Activated CD8-positive, alpha-beta T cell treated with anti-CD3 and anti-CD28 coated beads for 36 hours (primary cell): ENCODE data around the gene TM2D1. TPM values are rescaled to one million over a fixed set of nuclear protein-coding genes. Genes with fewer than 3 reads are reported as not detected.
"Not testable (repeated sequence)": the region's sequence is repeated elsewhere in the genome, so short reads cannot be mapped to it uniquely, and the experiment has no call there.

Experiments
- ATAC-seq: fragments of 200-7000 bp; cut with Tn5 transposase; one replicate; pipeline ENCODE4 v1.10.0; 2021; ENCODE audit warnings: mild to moderate bottlenecking, moderate library complexity
- CTCF ChIA-PET: fragments of 350-600 bp; sonication (Branson Sonifier 250); formaldehyde crosslinking; loops from one replicate; lab custom pipeline; 2021; ENCODE audit warnings: antibody characterized with exemption; lab: Charles Lee
- POLR2A ChIA-PET: fragments of 350-600 bp; sonication (Branson Sonifier 250); formaldehyde crosslinking; loops from one replicate; lab custom pipeline; 2021; ENCODE audit warnings: antibody characterized with exemption; lab: Charles Lee
- DNase-seq: peaks from one replicate; pipeline ENCODE4 v3.0.0-alpha.2; 2020
- H3K27ac Mint-ChIP-seq: one replicate; pipeline ENCODE4 v1.8.0; 2021; ENCODE audit warnings: mild to moderate bottlenecking, mixed read lengths
- H3K27me3 Mint-ChIP-seq: one replicate; pipeline ENCODE4 v1.8.0; 2021; ENCODE audit warnings: mixed read lengths
- H3K36me3 Mint-ChIP-seq: one replicate; pipeline ENCODE4 v1.8.0; 2021; ENCODE audit warnings: low read depth, mixed read lengths
- H3K4me1 Mint-ChIP-seq: one replicate; pipeline ENCODE4 v1.8.0; 2021; ENCODE audit warnings: low read depth, mixed read lengths
- H3K4me3 Mint-ChIP-seq: one replicate; pipeline ENCODE4 v1.8.0; 2021; ENCODE audit warnings: mild to moderate bottlenecking, moderate library complexity, mixed read lengths
- H3K9me3 Mint-ChIP-seq: one replicate; pipeline ENCODE4 v1.8.0; 2021; ENCODE audit warnings: mixed read lengths
- intact Hi-C: fragments of 100-400 bp; cut with micrococcal nuclease; formaldehyde crosslinking; loops from one replicate; pipeline ENCODE4 v1.10.0; 2022
- total RNA-seq, 2 experiments: library from RNA; stranded (reverse); gene quantifications; one replicate each; pipeline ENCODE4 v1.2.3, GENCODE V29; 2021
- TF ChIP-seq, protein P1 (sequence below): fragments of 200-600 bp; IDR thresholded peaks from one replicate; pipeline ENCODE4 v1.8.0; 2022; ENCODE audit warnings: antibody characterized with exemption, mild to moderate bottlenecking

The TM2D1 gene
- total RNA-seq, 2 experiments from 2014 or later: 22.6 to 25.2 TPM

DNA sequence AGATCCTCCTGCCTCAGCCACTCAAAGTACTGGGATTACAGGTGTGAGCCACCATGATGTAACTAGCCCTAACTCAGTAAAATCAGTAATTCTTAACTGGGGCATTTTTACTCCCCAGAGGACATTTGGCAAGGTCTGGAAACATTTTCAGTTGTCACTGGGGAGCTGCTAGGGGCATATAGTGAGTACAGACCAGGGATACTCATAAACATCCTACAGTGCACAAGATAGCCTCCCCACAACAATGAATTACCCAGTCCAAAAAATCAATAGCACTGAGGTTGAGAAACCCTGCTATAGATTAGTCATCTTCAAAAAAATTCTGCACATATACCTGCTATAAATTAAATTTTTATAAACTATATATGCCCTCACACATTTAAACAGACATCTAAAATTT lies 13.0 kb downstream of the TM2D1 start:
- Mint-ChIP-seq H3K4me3 (no peak overlapping the region), H3K27ac (no peak overlapping the region), H3K4me1 (peaks cover 2% of the 10 kb centered on the region), H3K9me3 (no peaks in the 10 kb centered on the region), H3K27me3 (no peaks in the 10 kb centered on the region), H3K36me3 (peaks cover 16% of the 10 kb centered on the region)
- ChIA-PET POLR2A (no interaction called here), CTCF (no interaction called here)
- DNase-seq: no peak
- ATAC-seq: no peak
- intact Hi-C loops: no loop called here
- TF ChIP-seq, protein P1, sequence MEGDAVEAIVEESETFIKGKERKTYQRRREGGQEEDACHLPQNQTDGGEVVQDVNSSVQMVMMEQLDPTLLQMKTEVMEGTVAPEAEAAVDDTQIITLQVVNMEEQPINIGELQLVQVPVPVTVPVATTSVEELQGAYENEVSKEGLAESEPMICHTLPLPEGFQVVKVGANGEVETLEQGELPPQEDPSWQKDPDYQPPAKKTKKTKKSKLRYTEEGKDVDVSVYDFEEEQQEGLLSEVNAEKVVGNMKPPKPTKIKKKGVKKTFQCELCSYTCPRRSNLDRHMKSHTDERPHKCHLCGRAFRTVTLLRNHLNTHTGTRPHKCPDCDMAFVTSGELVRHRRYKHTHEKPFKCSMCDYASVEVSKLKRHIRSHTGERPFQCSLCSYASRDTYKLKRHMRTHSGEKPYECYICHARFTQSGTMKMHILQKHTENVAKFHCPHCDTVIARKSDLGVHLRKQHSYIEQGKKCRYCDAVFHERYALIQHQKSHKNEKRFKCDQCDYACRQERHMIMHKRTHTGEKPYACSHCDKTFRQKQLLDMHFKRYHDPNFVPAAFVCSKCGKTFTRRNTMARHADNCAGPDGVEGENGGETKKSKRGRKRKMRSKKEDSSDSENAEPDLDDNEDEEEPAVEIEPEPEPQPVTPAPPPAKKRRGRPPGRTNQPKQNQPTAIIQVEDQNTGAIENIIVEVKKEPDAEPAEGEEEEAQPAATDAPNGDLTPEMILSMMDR: no peak

DNA sequence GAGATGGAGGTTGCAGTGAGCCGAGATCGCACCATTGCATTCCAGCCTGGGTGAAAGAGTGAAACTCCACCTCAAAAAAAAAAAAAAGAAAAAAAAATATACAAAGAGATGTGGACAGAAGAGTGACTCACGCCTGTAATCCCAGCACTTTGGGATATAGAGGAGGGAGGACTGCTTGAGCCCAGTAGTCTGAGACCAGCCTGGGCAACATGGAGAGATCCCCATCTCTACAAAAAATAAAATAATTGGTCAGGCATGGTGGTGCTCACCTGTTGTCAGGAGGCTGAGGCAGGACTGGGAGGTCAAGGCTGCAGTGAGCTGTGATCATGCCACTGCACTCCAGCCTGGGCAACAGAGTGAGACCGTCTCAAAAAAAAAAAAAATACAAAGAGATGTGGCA lies 13.7 kb downstream of the TM2D1 start:
- ATAC-seq, H3K4me3 Mint-ChIP-seq, H3K27ac Mint-ChIP-seq, H3K9me3 Mint-ChIP-seq, POLR2A ChIA-PET, H3K27me3 Mint-ChIP-seq, H3K4me1 Mint-ChIP-seq, CTCF ChIA-PET, DNase-seq, intact Hi-C loops: not testable (repeated sequence)
- H3K36me3 Mint-ChIP-seq: peaks cover 15% of the 10 kb centered on the region

DNA sequence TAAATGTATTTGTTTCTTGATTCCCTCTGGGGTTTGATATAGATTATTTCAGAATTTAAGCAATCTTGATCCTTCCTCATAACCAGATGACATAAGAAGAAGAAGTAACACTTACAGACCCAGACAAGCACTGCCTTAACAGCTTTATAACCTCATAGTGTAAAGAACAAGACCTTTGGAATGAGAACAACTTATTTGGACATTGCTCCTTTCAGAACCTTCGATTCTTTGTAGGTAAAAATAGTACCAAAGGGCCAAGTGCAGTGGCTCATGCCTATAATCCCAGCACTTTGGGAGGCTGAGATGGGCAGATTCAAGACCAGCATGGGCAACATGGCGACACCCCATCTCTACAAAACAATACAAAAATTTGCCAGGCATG lies 15.0 kb downstream of the TM2D1 start:
- TF ChIP-seq, protein P1: no peak
- Mint-ChIP-seq H3K36me3 (peaks cover 17% of the 10 kb centered on the region), H3K27ac (no peak overlapping the region), H3K27me3 (no peaks in the 10 kb centered on the region), H3K9me3 (no peaks in the 10 kb centered on the region), H3K4me1 (peaks cover 2% of the 10 kb centered on the region), H3K4me3 (no peak overlapping the region)
- ChIA-PET POLR2A (no interaction called here), CTCF (no interaction called here)
- no peak for DNase-seq
- intact Hi-C loops: no loop called here
- no peak for ATAC-seq

DNA sequence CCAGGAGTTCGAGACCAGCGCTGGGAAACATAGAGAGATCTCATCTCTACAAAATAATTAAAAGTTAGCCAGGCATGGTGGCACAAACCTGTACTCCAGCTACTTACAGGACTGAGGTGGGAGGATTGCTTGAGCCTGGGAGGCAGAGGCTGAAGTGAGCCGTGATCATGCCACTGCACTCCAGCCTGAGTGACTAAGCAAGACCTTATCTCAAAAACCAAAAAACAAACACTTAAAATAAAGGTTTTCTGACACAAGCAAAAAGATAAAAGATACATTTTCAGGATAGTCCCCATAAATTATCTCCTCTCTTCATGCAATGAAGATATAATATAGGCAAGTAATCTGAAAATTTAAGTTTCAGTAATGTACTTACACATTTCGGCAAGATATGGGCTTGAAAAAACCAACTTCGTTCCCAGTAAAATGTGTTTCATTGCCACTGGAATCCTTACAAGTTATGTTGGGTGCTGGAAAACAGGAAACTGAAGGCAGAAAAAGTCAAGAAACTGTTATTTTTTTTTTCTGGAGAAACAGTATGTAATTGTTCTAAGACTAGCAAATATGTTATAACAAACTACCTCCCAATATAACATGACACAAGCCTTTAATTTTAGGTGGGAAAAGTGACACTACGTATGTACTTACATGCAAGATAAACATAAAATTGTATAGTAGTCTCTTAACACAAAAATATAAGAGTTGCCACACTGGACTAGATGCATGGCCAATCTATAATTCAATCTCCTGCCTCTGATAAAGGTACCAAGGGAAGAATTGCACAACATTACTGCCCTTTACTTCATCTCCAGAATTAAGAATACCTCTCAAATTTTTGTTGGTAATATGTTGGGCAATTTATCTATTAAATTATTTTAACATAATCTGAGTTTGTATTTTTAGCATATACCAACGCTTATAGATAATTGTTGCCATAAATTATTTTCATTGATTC lies 15.7 kb downstream of the TM2D1 start:
- ATAC-seq (no peak), DNase-seq (no peak)
- Mint-ChIP-seq H3K4me3 (no peak overlapping the region), H3K27ac (no peak overlapping the region), H3K9me3 (no peaks in the 10 kb centered on the region), H3K36me3 (peaks cover 16% of the 10 kb centered on the region), H3K4me1 (peaks cover 2% of the 10 kb centered on the region), H3K27me3 (no peaks in the 10 kb centered on the region)
- TF ChIP-seq, protein P1: no peak
- CTCF ChIA-PET: no interaction called here
- POLR2A ChIA-PET: no interaction called here
- intact Hi-C loops: no loop called here

DNA sequence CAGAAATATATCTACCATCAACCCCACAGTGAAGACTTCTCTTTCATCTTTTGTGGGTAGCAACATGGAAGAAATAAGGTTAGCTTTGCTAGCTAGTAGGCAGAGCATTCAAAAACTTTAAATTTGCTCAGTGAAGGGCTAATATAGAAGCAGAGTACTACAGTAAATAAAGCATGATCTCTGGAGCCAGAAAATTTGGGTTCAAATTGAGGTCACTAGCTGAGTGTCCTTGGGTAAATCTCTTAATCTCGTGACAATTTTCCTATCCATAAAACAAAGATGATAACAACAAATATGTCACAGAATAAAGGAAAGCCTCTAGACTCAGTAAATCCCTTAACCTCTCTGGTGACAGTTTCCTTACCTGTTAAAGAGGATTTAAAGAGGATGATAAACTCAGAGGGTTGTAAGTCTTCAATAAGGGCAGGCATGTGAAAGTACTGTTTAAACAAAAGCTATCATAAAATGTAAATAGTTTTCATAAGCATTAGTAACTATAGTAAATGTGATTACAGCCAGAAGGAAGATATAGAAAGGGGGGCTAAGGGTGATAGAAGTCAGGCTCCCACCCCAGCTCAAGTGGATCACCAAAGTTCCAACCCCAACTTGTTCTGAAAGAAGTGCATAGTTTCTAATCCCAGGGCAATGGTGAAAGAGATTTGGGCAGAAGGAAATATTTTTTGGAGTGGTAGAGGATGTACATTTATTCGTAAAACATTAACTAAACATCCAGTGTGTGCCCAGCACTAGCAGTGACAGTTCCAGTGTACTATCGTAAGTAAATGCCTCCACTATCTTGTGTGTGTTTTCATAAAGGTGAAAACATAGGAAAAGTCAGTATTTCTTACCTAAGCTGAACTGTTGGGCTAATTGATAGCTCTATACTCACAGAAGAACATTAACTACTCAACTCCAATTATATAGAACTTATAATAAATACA lies 24.8 kb downstream of the TM2D1 start:
- POLR2A ChIA-PET: interaction anchor here (0.5 to 1.0 kb wide), 2 partner anchors 13 to 97 kb away, joined by 3 to 4 read pairs; no protein-coding TSS in a partner anchor
- H3K27ac Mint-ChIP-seq: no peak overlapping the region
- intact Hi-C loops: no loop called here
- CTCF ChIA-PET: interaction anchor here (0.8 kb wide), 1 partner anchor 13 kb away, joined by 4 read pairs; no protein-coding TSS in a partner anchor
- no peak for DNase-seq
- no peaks in the 10 kb centered on the region for H3K9me3 Mint-ChIP-seq
- peaks cover 34% of the 10 kb centered on the region for H3K36me3 Mint-ChIP-seq
- H3K4me3 Mint-ChIP-seq: no peak overlapping the region
- TF ChIP-seq, protein P1: no peak
- no peak for ATAC-seq
- H3K4me1 Mint-ChIP-seq: no peaks in the 10 kb centered on the region
- no peaks in the 10 kb centered on the region for H3K27me3 Mint-ChIP-seq
